Activated T-cell treated with anti-CD3 and anti-CD28 coated beads, Interleukin-2, amount 50 U/mL, for 48 hours (primary cell): ENCODE data around the gene ZNF654.
"Not testable (repeated sequence)": the region's sequence is repeated elsewhere in the genome, so short reads cannot be mapped to it uniquely, and the experiment has no call there.

ENCODE experiments used
- DNase-seq, 2 experiments: peaks; one replicate each; pipeline ENCODE4 v3.0.0-alpha.2; 2020

Gene ZNF654

DNA sequence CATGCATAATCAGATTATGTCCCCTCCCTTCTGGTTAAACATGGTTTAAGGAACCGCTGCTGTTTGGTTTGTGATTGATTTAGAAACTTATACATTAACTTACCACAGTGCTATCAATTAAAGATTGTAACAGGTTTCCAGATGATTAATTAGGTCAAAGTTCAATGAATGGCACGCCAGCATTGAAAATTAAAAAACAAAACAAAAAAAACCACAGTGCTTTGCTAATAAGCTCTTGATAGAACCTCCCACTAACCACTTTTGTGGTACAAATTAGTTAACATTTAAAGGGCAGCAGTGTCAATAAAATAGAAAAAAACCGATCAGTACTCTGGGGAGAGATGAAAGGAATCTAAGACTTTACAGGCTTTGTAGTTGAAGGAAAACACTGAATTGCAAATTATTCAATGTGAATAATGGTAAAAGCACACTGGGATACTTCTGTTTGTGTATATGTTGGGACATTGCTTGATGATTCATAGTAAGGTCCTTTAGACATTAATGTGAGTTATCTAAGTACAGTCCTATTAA lies 83.1 kb downstream of the ZNF654 start:
- no peak for DNase-seq

DNA sequence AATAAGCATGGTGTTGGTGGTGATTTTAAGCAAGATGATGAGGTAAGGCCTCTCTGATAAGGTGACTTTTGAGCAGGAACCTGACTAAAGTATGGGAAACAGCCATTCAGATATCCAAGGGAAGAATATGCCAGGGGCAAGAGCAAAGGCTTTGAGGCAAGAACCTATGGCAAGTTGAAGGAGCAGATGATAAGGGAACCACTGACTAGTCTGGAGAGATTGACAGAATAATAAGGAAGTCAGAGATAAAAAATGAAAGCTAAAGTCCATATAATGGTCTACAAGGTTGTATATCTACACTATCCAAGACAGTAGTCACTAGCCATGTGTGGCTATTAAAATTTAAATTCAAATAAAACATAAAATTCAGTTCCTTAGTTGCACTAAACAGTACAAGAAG lies 88.2 kb downstream of the ZNF654 start:
- no peak for DNase-seq

DNA sequence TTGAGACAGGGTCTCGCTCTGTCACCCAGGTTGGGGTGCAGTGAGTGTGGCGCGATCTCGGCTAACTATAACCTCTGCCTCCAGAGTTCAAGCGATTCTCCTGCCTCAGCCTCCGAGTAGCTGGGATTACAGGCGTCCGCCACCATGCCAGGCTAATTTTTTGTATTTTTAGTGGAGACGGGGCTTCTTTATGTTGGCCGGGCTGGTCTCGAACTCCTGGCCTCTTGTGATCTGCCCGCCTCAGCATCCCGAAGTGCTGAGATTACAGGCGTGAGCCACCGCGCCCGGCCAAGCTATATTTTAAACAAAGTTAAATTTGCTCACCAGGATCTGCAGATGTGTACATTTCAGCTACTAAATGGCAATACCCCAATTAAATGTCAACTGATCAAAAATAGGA lies 89.6 kb downstream of the ZNF654 start:
- DNase-seq: no peak

DNA sequence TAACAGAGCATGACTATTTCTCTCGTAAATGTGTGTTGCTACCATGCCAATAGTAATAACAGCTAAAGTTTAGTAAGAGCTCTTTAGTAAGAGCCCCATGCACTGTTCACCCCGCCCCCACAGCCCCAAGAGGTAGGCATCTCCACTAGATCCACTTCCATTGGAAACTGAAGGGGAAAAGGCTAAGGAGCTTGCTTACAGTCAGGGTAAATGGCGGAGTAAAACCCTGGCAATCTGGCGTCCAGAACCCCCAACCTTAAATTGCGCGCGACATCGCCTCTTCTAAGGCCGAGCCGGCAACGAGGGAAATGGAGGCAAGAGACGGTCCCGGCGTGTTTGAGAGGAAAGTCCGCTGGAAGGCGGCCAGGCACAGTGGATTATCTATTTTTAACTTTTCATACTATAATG lies 90.0 kb downstream of the ZNF654 start:
- no peak for DNase-seq

DNA sequence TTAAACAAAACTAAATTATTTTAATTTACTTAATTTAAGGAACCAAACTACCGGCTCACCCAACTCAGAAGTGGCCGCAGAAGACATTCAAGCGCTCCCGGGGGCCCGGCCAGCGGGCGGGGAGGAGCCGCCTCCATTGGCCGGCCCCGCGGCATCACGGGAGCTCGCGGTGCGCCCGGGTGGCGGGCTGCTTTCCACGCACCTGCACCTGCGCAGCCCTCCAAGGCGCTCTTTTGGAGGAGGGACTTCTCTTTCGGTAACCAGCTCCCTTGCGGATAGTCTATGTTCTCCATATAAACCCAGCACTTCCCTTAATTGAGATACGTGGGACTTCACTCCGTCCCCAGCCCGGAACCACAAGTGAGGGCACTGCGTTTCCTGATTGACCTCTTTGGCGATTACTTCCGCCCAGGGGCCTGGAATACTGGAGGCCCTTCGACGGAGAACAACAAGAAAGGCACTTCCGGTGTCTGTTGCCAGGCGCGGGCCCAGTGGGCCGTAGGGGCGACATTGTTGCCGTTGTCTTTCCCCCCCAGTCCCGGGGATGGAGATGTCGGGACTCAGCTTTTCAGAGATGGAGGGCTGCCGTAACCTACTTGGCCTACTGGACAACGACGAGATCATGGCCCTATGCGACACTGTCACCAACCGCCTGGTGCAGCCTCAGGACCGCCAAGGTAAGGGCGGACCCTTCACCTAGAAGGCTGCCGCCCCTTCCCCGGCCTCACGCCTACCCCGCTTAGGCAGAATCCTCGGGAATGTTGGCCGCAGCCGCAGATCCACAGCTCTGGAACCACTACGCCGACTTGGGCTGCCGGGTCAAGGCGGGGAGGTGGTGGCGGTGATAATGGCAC lies 90.7 kb downstream of the ZNF654 start, which contains the start of gene C3orf38:
Gene C3orf38 (plus strand): TSS at position 451 of the 854 bp plus-strand sequence. CDS start 94 bp downstream, at position 545.
- peak; percentile 87 for DNase-seq

DNA sequence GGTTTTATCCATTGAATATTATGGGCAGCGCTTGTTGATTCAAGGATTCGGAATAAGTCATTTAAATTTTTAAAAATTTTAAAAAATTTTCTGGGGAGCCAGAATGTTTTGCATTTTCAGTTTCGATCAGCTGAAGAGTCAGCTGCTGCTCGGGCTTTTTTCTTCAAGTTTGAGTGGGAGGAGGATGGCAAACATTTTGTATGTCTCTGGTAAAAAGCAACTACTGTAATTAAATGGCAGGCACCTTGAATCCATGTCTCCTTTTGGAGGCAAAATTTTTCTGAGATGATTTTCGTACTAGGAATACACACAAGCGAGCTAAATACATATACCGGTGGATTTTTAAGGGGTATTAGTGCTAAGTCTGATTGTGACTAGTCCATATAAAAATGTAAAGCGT lies 91.3 kb downstream of the ZNF654 start:
- DNase-seq: no peak

DNA sequence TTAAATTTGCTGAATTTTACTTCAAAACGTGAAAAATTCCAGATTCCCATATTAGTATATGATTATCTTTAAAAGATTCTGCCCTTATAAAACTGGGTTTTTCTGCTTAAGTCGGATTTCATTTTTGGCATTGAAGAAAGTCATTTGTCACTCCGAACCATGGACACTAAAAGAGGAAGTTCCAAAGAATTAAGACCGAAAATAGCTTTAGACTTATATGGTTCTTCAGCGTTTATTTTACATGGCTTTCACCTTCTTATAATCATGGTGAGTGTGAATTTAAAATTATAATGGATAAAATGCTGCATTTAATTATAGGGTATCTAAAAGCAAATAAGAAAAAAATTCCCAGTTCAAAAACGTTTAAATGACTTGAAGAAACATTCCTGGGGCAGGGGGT lies 91.8 kb downstream of the ZNF654 start:
- DNase-seq: no peak

DNA sequence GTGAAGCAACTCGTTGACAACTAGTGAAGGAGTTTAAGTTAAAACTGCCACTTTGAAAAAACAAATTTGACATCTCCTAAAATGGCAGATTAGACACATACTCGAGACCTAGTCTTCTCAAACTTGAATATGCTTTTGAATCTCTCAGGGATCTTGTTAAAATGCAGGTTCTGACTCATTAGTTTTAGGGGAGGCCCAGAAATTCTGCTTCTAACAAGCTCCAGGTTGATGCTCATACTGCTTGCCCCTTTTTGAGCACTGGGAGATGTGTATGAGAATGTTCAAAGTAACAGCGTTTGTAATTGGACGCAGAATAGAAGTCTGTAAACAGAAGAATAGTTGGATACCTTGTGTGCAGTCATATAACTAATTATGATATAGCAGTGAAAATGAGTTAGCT lies 92.3 kb downstream of the ZNF654 start:
- DNase-seq: no peak

DNA sequence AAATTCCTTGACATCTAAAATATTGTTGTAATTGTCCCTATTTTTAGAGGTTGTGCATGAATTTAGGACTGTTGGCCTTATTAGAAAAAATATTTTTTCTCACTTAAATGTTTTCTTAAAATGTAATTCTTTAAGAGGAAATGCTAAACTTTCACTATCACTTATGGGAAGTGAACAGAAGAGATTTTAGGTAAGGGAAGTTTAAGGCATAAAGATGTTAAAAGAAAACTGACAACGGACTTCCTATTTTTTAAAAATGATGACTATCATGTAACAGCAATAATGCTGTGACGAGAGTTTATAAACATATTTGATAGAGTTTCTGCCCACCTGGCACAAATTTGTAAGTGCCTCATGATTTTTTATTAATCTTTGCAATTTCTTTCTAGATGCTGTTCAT lies 93.8 kb downstream of the ZNF654 start:
- DNase-seq: no peak

DNA sequence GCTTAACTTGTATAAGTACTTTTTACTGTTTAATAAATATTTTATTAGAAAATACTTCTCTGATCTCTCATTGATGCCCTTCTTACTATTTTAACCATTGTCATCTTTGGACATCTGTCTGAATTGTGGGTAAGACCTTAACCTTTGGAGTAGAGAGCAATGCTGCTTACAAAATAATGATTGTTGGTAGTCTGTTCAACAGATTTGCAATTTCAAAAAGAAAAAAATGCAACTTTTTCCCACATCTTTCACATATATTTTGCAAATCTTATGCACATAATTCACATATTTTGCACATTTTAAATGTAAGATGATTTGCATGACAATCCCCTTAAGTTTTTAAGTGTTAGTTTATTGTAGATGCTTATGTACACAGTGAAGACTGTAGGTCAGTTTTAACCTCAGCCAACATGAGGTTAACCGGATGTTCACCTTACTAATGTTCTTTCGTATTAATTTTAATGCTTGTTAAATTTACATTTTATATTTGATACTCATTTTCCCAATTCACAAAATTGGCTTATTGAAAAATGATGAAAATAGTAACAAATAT lies 107.4 kb downstream of the ZNF654 start:
- no peak for DNase-seq

DNA sequence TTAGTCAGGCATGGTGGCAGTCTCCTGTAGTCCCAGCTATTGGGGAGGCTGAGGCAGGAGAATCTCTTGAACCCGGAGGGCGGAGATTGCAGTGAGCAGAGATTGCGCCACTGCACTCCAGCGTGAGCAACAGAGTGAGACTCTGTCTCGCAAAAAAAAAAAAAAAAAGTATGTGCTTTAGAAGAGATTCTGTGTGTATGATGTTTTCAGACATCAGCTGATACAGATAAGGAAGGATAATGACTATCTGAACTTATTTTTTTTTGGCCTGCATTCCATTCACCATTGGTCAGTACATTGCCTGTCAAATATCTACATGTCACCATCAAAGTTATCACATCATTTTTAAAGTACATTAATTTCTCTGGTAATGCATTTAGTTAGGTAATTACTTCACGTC lies 108.1 kb downstream of the ZNF654 start:
- DNase-seq: no peak

DNA sequence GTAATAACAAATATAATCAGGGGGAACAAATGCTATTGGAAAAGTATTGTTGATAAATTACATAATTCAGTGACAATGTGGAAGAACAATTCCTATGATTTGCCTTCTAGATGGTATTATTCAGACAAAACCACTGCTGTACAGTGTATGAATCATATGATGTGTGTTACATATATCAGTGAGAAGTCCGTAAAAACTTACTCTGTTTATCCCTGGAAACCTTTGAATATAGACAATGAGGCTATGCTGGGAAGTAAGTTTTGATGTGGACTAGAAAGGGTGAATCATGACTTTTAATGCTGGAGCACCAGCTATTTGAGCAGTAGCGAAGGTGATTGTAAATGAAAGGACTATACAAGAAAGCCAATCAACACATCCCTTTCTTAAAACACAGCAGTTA lies 108.6 kb downstream of the ZNF654 start:
- no peak for DNase-seq

DNA sequence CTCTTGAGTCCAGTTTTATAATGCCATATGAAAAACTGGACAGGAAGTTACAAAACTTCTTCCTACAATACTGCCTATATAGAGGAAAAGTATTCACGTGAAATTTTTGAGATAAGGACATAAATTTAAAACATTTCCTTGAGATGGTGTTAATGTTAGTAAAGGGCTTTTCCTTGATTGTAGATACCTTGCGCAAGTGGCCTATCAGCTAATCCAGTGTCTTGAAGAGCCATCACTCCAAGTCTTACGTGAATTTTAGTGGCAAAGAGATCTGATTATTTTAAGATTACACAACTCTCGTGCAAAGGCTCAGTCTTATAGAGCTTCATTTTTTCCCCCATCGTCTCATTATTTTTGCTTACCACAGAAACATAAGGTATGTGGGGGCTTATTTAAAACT lies 109.1 kb downstream of the ZNF654 start:
- DNase-seq: no peak

DNA sequence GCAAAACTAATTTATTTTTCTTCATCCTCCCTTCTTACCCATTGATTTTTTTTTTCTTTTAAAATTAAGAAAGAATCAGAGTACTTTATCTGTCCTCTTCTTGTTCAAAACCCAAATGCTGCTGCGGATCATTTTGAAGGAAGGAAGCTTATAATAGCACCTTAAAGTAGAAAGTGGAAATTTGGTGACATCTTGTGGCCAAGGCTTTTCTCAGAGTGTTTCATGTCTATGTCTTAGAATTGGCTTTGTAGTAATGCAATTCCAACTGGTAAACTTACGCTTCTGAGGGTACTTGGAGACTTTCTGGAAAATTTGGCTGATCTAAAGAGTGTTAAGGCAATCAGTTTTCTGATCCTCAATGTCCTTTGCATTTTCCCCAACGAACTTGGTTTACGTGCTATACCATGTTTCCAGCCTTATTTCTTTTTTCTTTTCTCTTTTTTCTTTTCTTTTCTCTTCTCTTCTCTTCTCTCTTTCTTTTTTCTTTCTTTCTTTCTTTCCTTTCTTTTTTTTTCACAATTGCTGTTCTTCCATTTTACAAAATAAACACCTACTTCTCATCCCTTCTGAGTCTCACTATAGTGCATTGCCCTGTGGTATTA lies 121.4 kb downstream of the ZNF654 start:
- no peak for DNase-seq

DNA sequence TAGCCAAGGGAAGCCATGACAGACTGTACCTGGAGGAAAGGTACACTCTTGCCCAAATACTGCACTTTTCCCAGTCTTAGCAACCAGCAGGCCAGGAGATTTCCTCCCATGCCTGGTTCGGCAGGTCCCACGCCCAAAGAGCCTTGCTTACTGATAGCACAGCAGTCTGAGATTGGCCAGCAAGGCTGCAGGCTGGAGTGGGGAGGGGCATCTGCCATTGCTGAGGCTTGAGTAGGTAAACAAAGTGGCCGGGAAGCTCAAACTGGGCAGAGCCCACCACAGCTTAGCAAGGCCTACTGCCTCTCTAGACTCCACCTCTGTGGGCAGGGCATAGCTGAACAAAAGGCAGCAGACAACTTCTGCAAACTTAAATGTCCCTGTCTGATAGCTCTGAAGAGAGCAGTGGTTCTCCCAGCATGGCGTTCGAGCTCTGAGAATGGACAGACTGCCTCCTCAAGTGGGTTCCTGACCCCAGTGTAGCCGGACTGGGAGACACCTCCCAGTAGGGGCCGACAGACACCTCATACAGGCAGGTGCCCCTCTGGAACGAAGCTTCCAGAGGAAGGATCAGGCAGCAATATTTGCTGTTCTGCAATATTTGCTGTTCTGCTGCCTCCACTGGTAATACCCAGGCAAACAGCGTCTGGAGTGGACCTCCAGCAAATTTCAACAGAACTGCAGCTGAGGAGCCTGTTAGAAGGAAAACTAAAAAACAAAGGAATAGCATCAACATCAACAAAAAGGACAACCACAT lies 123.3 kb downstream of the ZNF654 start:
- DNase-seq: not testable (repeated sequence)

DNA sequence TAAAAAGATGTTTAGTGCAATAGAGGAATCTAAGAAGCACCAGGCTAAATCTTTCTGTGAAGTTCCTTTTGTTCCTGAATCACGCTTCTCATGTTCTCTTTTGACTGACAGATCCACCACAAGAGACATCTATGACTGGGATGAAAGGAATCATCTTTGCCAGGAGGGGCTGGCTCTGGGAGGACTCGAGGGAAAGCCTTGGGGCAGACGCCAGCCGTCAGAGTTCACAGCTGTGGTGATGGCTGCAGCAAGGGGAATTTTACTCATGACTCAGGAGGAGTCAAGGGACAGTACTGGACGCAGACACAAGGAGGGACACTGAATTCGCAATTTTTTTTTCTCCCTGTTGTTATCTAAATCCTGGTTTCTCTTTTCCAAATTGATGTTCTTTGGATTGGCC lies 129.4 kb downstream of the ZNF654 start:
- DNase-seq: no peak

DNA sequence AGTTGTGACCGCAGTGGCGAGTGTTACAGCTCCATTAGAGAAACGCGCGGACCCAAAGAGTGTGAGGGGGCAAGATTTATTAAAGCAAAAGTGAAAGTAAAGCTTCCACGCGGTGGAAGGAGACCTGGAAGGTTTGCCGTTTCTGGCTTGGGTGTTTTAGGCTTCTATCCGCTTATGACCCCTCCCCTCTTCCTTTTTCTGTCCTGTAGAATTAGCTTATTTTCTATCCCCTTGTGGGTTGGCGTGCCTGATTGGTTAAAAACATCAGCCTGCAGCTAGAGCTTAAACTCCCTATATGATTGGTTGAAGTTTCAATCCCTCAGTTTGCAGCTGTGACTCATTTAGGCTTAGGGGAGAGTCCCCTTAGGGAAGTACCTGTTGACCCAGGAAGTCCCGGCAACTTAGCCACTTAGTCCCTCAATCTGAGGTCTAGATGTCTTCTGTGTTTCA lies 130.3 kb downstream of the ZNF654 start:
- no peak for DNase-seq

DNA sequence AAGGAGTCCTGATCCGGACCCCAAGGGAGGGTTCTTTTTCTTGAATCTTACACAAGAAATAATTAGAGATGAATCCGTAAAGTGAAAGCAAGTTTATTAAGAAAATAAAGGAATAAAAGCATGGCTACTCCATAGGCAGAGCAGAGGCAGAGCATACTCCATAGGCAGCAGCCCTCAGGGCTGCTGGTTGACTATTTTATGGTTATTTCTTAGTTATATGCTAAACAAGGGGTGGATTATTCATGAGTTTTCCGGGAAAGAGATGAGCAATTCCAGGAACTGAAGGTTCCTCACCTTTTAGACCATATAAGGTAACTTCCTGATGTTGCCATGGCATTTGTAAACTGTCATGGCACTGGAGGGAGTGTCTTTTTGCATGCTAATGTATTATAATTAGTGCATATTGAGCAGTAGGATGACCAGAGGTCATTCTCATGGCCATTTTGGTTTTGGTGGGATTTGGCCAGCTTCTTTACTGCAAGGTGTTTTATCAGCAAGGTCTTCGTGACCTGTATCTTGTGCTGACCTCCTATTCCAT lies 132.9 kb downstream of the ZNF654 start:
- DNase-seq: no peak

DNA sequence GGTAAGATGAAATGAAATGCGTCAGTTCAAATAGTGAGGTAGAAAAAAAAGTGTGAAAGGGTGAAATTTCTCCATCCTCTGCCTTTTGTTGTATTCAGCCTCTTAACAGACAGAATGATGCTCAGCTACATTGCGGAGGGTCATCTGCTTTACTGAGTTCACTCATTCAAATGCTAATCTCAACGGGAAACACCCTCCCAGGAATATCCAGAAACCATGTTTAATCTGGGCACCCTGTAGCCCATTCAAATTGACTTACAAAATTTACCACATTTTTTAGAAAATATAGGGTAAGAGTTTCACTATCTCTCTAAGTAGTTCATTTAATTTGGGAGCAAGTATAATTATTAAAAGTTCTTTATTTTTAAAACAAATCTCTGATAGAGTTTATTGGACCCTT lies 133.6 kb downstream of the ZNF654 start:
- no peak for DNase-seq
